Spleen (tissue), 11 donors: ENCODE results near the gene PEX26. TPM values are rescaled to one million over a fixed set of nuclear protein-coding genes. Genes with fewer than 3 reads are reported as not detected.
"Not testable (repeated sequence)": the region's sequence is repeated elsewhere in the genome, so short reads cannot be mapped to it uniquely, and the experiment has no call there.

Source experiments
- DNase-seq: peaks from one replicate; pipeline ENCODE4 v3.0.0-alpha.2; 2020
- H3K27ac ChIP-seq, 8 donors: fragments of 200-600 bp; sonication (generic) in 7 of 8; 1 replicate in 4 of 8; 2 replicates in 4 of 8; pipeline versions ENCODE4 v1.5.0 to v1.8.0; 2016 to 2021; ENCODE audit warnings: inconsistent platforms in 4 of 8, mild to moderate bottlenecking in 4 of 8, moderate library complexity in 1 of 8
- H3K27me3 ChIP-seq, 7 donors: fragments of 200-600 bp; sonication (generic) in 6 of 7; replicated peaks in 1 of 7; 1 replicate in 4 of 7; 2 replicates in 3 of 7; pipeline versions ENCODE4 v1.5.0 to v1.8.0; 2016 to 2021; ENCODE audit warnings: inconsistent platforms in 3 of 7, mild to moderate bottlenecking in 1 of 7
- H3K36me3 ChIP-seq, 6 donors: fragments of 200-600 bp; sonication (generic) in 5 of 6; 1 replicate in 4 of 6; 2 replicates in 2 of 6; pipeline versions ENCODE4 v1.5.0 to v1.8.0; 2016 to 2021; ENCODE audit warnings: inconsistent platforms in 2 of 6
- H3K4me1 ChIP-seq, 6 donors: fragments of 200-600 bp; sonication (generic) in 5 of 6; 1 replicate in 3 of 6; 2 replicates in 3 of 6; pipeline versions ENCODE4 v1.5.0 to v1.8.0; 2016 to 2021; ENCODE audit warnings: inconsistent platforms in 3 of 6
- H3K4me3 ChIP-seq, 8 donors: fragments of 200-600 bp; sonication (generic) in 7 of 8; 1 replicate in 4 of 8; 2 replicates in 4 of 8; pipeline versions ENCODE4 v1.5.0 to v1.8.0; 2016 to 2021; ENCODE audit warnings: inconsistent platforms in 4 of 8, mild to moderate bottlenecking in 4 of 8, moderate library complexity in 2 of 8
- H3K9me3 ChIP-seq, 8 donors: fragments of 200-600 bp; sonication (generic) in 7 of 8; 1 replicate in 4 of 8; 2 replicates in 4 of 8; pipeline versions ENCODE4 v1.5.0 to v1.8.0; 2016 to 2021; ENCODE audit warnings: inconsistent platforms in 4 of 8
- CTCF ChIP-seq, 11 experiments: fragments of 200-600 bp in 7 of 11; fragments of 450-650 bp in 4 of 11; sonication (generic) in 4 of 11; IDR thresholded peaks in 8 of 11; conservative IDR thresholded peaks in 3 of 11; 1 replicate in 7 of 11; 2 replicates in 4 of 11; pipeline versions ENCODE4 v1.4.0 to v1.8.0; 2016 to 2021; ENCODE audit warnings: antibody characterized with exemption in 11 of 11, inconsistent platforms in 4 of 11, mild to moderate bottlenecking in 1 of 11
- POLR2A ChIP-seq, 3 donors: fragments of 450-650 bp; IDR thresholded peaks; one replicate each; pipeline ENCODE4 v1.5.1; 2017; ENCODE audit warnings: antibody characterized with exemption in 3 of 3, mild to moderate bottlenecking in 1 of 3
- POLR2AphosphoS5 ChIP-seq, 3 donors: sonication (generic); formaldehyde crosslinking; IDR thresholded peaks; one replicate each; pipeline ENCODE4 v1.5.1; 2017; ENCODE audit warnings: antibody characterized with exemption in 3 of 3
- WGBS, 5 donors: extraction: QIAGEN DNeasy Blood & Tissue Kit in 3 of 5; methylation state at CpG; one replicate each; pipeline versions ENCODE4 v1.1.5 to v1.1.7; 2013 to 2018; 5-methylcytosine and 5-hydroxymethylcytosine counted together
- intact Hi-C: fragments of 100-400 bp; cut with DNase I; formaldehyde crosslinking; loops from one replicate; pipeline ENCODE4 v1.15.0; 2023; ENCODE audit warnings: low total_unique reads
- polyA plus RNA-seq, 3 donors: library from polyadenylated mRNA; stranded (reverse); fragments of 200-250 nt; gene quantifications; one replicate each; pipeline ENCODE4 v1.2.1, GENCODE V29; 2013
- total RNA-seq, 7 donors: library from RNA; depleted of rRNA in 3 of 7; stranded (reverse); fragments of >200 nt in 3 of 7; fragmentation: NEBNext Ultra II Directional in 4 of 7; extraction: Animal tissue kit (Norgen Biotek cat#: 25700) in 4 of 7; gene quantifications; one replicate each; pipeline versions ENCODE4 v1.1.0 to v1.2.1, GENCODE V29; 2016 to 2021
- donor health status: healthy with polysubstance abuse.
- donor health status: DM: no; HTN: no; CAD: no; lungs with moderate emphysema.
- donor health status: DM: no; HTN: no; CAD: no.
- donor health status: Bipolar disorder and iron deficiency.
- donor health status: healthy.
- donor health status: DM: no; HTN: no; CAD: no.
- donor health status: DM: yes; HTN: yes; CAD: no.

Gene PEX26
- total and polyA plus RNA-seq, 10 donors = 5.1 to 41.0 (median 31.9) TPM

- Histone ChIP-seq H3K4me1 (peaks cover 12 to 62% (median 34%) of the 10 kb centered on the region in 6 donors), H3K27me3 (no peaks in the 10 kb centered on the region), H3K4me3 (no peak overlapping the region), H3K27ac (no peak overlapping the region), H3K36me3 (no peaks in the 10 kb centered on the region), H3K9me3 (no peaks in the 10 kb centered on the region)
- DNase-seq = peak; percentile 44
- WGBS, 5 donors = 46 to 87% (median 74%) methylated on average over 1 of the region's 1 CpG
- TF ChIP-seq CTCF (IDR thresholded peaks at IDR 0.05 in 8 of 11, conservative IDR thresholded peaks at IDR 0.05 in 3 of 11) (no peak), POLR2A (IDR thresholded peaks at IDR 0.05) (no peak), POLR2AphosphoS5 (IDR thresholded peaks at IDR 0.05) (no peak)
- intact Hi-C loops = loop anchor here (2.0 to 10.0 kb wide), 3 partner anchors 167 to 327 kb away; no protein-coding TSS in a partner anchor
Observed at GRCh38 chr22:18071968-18072310, 5.9 kb upstream of the PEX26 start.

DNA sequence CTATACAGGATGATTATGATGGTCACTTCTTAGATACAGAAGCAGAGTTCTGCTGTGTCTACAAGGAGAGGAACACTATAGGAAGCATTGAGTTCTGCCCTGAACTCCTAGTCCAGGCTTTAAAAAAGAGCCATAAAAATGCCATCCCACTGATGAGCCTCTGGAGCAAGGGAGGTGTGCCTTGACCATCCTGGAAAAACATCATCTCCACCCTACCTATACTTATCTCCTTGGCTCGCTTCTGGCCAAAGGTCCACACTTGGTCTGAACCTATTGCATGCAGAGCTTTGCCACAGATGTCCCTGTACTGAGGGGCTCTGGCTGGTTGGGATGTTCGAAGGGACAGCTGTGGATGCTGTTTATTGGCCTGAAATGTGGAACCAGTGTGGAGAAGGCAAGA lies 4.3 kb upstream of the PEX26 start:
- Histone ChIP-seq H3K27me3 (no peaks in the 10 kb centered on the region), H3K9me3 (no peaks in the 10 kb centered on the region), H3K36me3 (no peaks in the 10 kb centered on the region), H3K4me3 (no peak overlapping the region), H3K4me1 (peaks cover 13 to 55% (median 32%) of the 10 kb centered on the region in 6 donors), H3K27ac (no peak overlapping the region)
- DNase-seq = no peak
- 85 to 98% (median 93%) methylated on average over 2 of the region's 2 CpGs for WGBS, 5 donors
- intact Hi-C loops = loop anchor here (10.0 kb wide), 2 partner anchors 169 to 329 kb away; no protein-coding TSS in a partner anchor
- TF ChIP-seq CTCF (IDR thresholded peaks at IDR 0.05 in 8 of 11, conservative IDR thresholded peaks at IDR 0.05 in 3 of 11) (no peak), POLR2A (IDR thresholded peaks at IDR 0.05) (no peak), POLR2AphosphoS5 (IDR thresholded peaks at IDR 0.05) (no peak)

- DNase-seq = peak; percentile 23
- H3K36me3 ChIP-seq, H3K4me3 ChIP-seq, H3K9me3 ChIP-seq, H3K27me3 ChIP-seq, H3K27ac ChIP-seq: not testable (repeated sequence)
- WGBS, 5 donors = 77 to 96% (median 91%) methylated on average over 4 of the region's 4 CpGs
- intact Hi-C loops = loop anchor here (10.0 kb wide), 2 partner anchors 169 to 329 kb away; no protein-coding TSS in a partner anchor
- H3K4me1 ChIP-seq = peaks cover 18 to 55% (median 34%) of the 10 kb centered on the region in 6 donors
Observed at GRCh38 chr22:18073927-18074326, 3.9 kb upstream of the PEX26 start.

- peaks cover 0 to 10% (median 7%) of the 10 kb centered on the region in 6 donors for H3K36me3 ChIP-seq
- H3K27me3 ChIP-seq = no peaks in the 10 kb centered on the region
- TF ChIP-seq POLR2A (IDR thresholded peaks at IDR 0.05) (no peak), POLR2AphosphoS5 (IDR thresholded peaks at IDR 0.05) (no peak), CTCF (IDR thresholded peaks at IDR 0.05 in 8 of 11, conservative IDR thresholded peaks at IDR 0.05 in 3 of 11) (no peak)
- intact Hi-C loops = loop anchor here (10.0 kb wide), 2 partner anchors 170 to 330 kb away; no protein-coding TSS in a partner anchor
- H3K4me3 ChIP-seq = no peak overlapping the region
- H3K4me1 ChIP-seq = peaks cover 23 to 64% (median 42%) of the 10 kb centered on the region in 6 donors
- peak; percentile 61 for DNase-seq
- 87 to 95% (median 93%) methylated on average over 6 of the region's 6 CpGs for WGBS, 5 donors
- H3K9me3 ChIP-seq = no peaks in the 10 kb centered on the region
- peak overlapping the region in 1 of 8 donors; percentile 89 for H3K27ac ChIP-seq
Observed at GRCh38 chr22:18075101-18075719, 2.6 kb upstream of the PEX26 start.
